Smooth muscle cell (in vitro differentiated cells): ENCODE data around the gene GID8. TPM values are rescaled to one million over a fixed set of nuclear protein-coding genes. Genes with fewer than 3 reads are reported as not detected.

Experiments used
- DNase-seq: peaks from one replicate; lab custom pipeline; 2025; ENCODE audit not compliant: unreplicated experiment; lab: John Stamatoyannopoulos, UW
- H2AFZ ChIP-seq: fragments of 200-600 bp; sonication (generic); 2 replicates; pipeline ENCODE4 v1.6.0; 2016; ENCODE audit warnings: antibody characterized with exemption, low read depth, mild to moderate bottlenecking
- H3F3A ChIP-seq: fragments of 200-600 bp; sonication (generic); 2 replicates; pipeline ENCODE4 v1.6.0; 2017; ENCODE audit warnings: antibody characterized with exemption, low read depth
- H3K27ac ChIP-seq: fragments of 200-600 bp; sonication (generic); 2 replicates; pipeline ENCODE4 v1.5.1; 2016; ENCODE audit warnings: low read depth, mild to moderate bottlenecking
- H3K27me3 ChIP-seq: fragments of 200-600 bp; sonication (generic); 2 replicates; pipeline ENCODE4 v1.6.1; 2016; ENCODE audit warnings: low read depth, mild to moderate bottlenecking
- H3K36me3 ChIP-seq: fragments of 200-600 bp; sonication (generic); 2 replicates; pipeline ENCODE4 v1.5.1; 2016; ENCODE audit warnings: low read depth
- H3K4me1 ChIP-seq: fragments of 200-600 bp; sonication (generic); 2 replicates; pipeline ENCODE4 v1.5.1; 2016; ENCODE audit warnings: low read depth
- H3K4me2 ChIP-seq: fragments of 200-600 bp; sonication (generic); 2 replicates; pipeline ENCODE4 v1.6.0; 2016; ENCODE audit warnings: mild to moderate bottlenecking
- H3K4me3 ChIP-seq: fragments of 200-600 bp; sonication (generic); 2 replicates; pipeline ENCODE4 v1.5.1; 2016; ENCODE audit warnings: mild to moderate bottlenecking
- H3K79me2 ChIP-seq: fragments of 200-600 bp; sonication (generic); 2 replicates; pipeline ENCODE4 v1.6.0; 2016; ENCODE audit warnings: low read depth, mild to moderate bottlenecking
- H3K9ac ChIP-seq: fragments of 200-600 bp; sonication (generic); 2 replicates; pipeline ENCODE4 v1.6.0; 2016; ENCODE audit warnings: low read depth
- H3K9me3 ChIP-seq: fragments of 200-600 bp; sonication (generic); replicated peaks from 2 replicates; pipeline ENCODE4 v1.5.1; 2016; ENCODE audit warnings: low read depth
- H4K20me1 ChIP-seq: fragments of 200-600 bp; sonication (generic); 2 replicates; pipeline ENCODE4 v1.6.0; 2016; ENCODE audit warnings: low read depth
- WGBS: methylation state at CpG from one replicate; pipeline ENCODE4 v1.1.7; 2016; ENCODE audit warnings: low lambda C conversion rate; 5-methylcytosine and 5-hydroxymethylcytosine counted together
- polyA plus RNA-seq: library from polyadenylated mRNA; unstranded; fragments of >200 nt; fragmentation: Nextera tagmentation; extraction: Ambion mirVana; gene quantifications from 2 replicates; pipeline ENCODE4 v1.2.1, GENCODE V29; 2016
- total RNA-seq: library from RNA; depleted of rRNA; stranded (reverse); fragments of >200 nt; gene quantifications from 2 replicates; pipeline ENCODE4 v1.2.3, GENCODE V29; 2014
- TF ChIP-seq, protein P1 (sequence below): fragments of 200-600 bp; sonication (generic); IDR thresholded peaks from 2 replicates; pipeline ENCODE4 v1.5.1; 2017; ENCODE audit warnings: borderline replicate concordance, mild to moderate bottlenecking, antibody characterized with exemption; ENCODE audit not compliant: insufficient read depth, poor library complexity, severe bottlenecking

The GID8 gene
- total and polyA plus RNA-seq, 2 experiments from 2014 or later = 13.9 to 23.5 TPM

GRCh38 chr20:62991863-62992262 lies 53.9 kb downstream of the GID8 start:
- WGBS = 81% methylated on average over 6 of the region's 6 CpGs
- H3K27me3 ChIP-seq = peaks cover 28% of the 10 kb centered on the region
- TF ChIP-seq, protein P1, sequence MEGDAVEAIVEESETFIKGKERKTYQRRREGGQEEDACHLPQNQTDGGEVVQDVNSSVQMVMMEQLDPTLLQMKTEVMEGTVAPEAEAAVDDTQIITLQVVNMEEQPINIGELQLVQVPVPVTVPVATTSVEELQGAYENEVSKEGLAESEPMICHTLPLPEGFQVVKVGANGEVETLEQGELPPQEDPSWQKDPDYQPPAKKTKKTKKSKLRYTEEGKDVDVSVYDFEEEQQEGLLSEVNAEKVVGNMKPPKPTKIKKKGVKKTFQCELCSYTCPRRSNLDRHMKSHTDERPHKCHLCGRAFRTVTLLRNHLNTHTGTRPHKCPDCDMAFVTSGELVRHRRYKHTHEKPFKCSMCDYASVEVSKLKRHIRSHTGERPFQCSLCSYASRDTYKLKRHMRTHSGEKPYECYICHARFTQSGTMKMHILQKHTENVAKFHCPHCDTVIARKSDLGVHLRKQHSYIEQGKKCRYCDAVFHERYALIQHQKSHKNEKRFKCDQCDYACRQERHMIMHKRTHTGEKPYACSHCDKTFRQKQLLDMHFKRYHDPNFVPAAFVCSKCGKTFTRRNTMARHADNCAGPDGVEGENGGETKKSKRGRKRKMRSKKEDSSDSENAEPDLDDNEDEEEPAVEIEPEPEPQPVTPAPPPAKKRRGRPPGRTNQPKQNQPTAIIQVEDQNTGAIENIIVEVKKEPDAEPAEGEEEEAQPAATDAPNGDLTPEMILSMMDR = no peak

DNA sequence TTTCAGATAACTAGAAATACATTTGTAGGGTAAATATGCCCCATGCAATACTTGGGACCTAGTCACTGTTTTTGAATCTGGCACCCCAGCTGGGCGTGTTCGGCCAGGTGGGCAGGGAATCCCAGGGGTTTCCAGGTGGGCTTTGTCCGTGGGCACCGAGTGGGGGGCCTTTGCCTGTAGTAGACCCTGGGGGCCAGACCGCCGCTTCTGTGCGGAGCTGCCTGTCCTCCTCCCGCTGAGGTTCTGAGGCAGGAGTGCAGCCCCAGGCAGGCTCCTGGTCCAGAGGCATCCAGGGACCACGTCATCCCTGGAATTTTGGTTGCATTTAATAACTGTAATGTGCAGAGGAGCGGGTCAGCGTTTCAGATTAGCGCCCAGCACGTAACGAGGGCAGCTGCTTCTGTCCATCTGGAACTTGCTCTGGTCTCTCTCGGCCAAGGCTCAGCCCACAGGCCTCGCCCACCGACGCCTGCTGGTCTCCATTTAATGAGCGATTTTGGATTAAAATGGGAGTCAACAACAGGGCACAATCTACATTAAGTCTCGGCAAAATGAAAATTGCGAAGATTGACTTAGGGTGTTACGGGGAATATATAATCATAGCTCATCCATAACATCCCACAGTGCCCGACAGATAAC lies 56.0 kb downstream of the GID8 start:
- H3K36me3 ChIP-seq = no peaks in the 10 kb centered on the region
- H3K4me1 ChIP-seq = no peaks in the 10 kb centered on the region
- no peak for DNase-seq
- H4K20me1 ChIP-seq = no peaks in the 10 kb centered on the region
- WGBS = 91% methylated on average over 23 of the region's 23 CpGs
- H2AFZ ChIP-seq = no peak overlapping the region
- no peak overlapping the region for H3K4me2 ChIP-seq
- TF ChIP-seq, protein P1 = no peak
- H3K4me3 ChIP-seq = no peak overlapping the region
- peaks cover 27% of the 10 kb centered on the region for H3K27me3 ChIP-seq
- H3K27ac ChIP-seq = no peak overlapping the region
- no peak overlapping the region for H3K9ac ChIP-seq
- no peaks in the 10 kb centered on the region for H3F3A ChIP-seq
- H3K79me2 ChIP-seq = no peaks in the 10 kb centered on the region
- H3K9me3 ChIP-seq = no peaks in the 10 kb centered on the region

More at GRCh38 chr20:62991863-62992262, 53.9 kb downstream of the GID8 start:
- no peaks in the 10 kb centered on the region for H3K9me3 ChIP-seq
- H3F3A ChIP-seq = no peaks in the 10 kb centered on the region
- H4K20me1 ChIP-seq = no peaks in the 10 kb centered on the region
- no peak overlapping the region for H3K4me2 ChIP-seq
- no peak overlapping the region for H3K4me3 ChIP-seq
- no peak overlapping the region for H2AFZ ChIP-seq
- DNase-seq = no peak
- no peaks in the 10 kb centered on the region for H3K4me1 ChIP-seq
- H3K36me3 ChIP-seq = no peaks in the 10 kb centered on the region
- no peaks in the 10 kb centered on the region for H3K79me2 ChIP-seq
- H3K9ac ChIP-seq = no peak overlapping the region
- H3K27ac ChIP-seq = no peak overlapping the region

DNA sequence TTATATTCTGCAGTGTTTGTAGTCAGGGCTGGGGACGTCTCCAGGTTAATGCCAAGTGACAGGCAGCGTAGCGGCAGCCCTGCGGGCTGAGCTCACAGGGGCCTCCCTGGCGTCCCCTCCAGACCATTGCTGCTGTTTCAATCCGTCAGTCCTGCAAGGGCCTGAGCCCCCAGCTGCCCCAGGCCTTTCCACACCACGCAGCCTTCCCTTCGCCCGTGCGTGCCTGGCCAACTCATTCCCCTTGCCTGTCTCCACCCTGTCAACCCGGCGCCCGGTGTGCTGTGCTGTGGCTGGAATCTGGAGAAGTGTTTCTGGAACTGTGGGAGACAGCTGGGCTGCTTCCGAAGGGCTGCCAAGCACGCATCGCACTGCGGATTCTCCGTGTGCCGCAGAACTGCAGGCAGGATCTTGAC lies 56.9 kb downstream of the GID8 start:
- no peaks in the 10 kb centered on the region for H3K4me1 ChIP-seq
- WGBS = 84% methylated on average over 19 of the region's 19 CpGs
- no peaks in the 10 kb centered on the region for H3K9me3 ChIP-seq
- no peaks in the 10 kb centered on the region for H3F3A ChIP-seq
- TF ChIP-seq, protein P1 = no peak
- H3K36me3 ChIP-seq = no peaks in the 10 kb centered on the region
- H3K4me2 ChIP-seq = no peak overlapping the region
- H3K9ac ChIP-seq = no peak overlapping the region
- H2AFZ ChIP-seq = no peak overlapping the region
- H3K4me3 ChIP-seq = no peak overlapping the region
- H4K20me1 ChIP-seq = no peaks in the 10 kb centered on the region
- H3K27me3 ChIP-seq = peaks cover 29% of the 10 kb centered on the region
- H3K27ac ChIP-seq = no peak overlapping the region
- H3K79me2 ChIP-seq = no peaks in the 10 kb centered on the region
- DNase-seq = no peak

DNA sequence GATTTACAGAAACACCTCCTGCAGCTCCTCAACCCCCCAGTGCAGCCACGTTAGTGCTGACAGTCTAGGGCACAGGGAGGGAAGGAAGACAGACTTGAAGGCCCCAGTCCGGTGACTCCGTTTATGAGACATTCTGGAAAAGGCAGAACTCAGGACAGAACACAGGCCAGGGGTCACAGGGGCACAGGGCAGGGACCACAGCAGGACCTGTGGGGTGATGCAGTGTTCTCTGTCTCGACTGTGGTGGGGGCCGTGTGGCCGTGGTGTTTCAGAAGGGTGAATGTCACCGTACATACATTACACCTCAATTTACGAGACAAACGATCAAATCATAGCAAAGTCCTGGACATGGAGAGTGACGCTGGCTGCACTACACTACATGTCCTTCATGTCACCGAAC lies 57.5 kb downstream of the GID8 start:
- H4K20me1 ChIP-seq = no peaks in the 10 kb centered on the region
- no peaks in the 10 kb centered on the region for H3K9me3 ChIP-seq
- H3K36me3 ChIP-seq = no peaks in the 10 kb centered on the region
- no peak overlapping the region for H3K27ac ChIP-seq
- H3K9ac ChIP-seq = no peak overlapping the region
- DNase-seq = no peak
- H2AFZ ChIP-seq = no peak overlapping the region
- no peaks in the 10 kb centered on the region for H3F3A ChIP-seq
- TF ChIP-seq, protein P1 = no peak
- no peak overlapping the region for H3K4me2 ChIP-seq
- H3K79me2 ChIP-seq = no peaks in the 10 kb centered on the region
- peaks cover 30% of the 10 kb centered on the region for H3K27me3 ChIP-seq
- 90% methylated on average over 11 of the region's 11 CpGs for WGBS
- H3K4me3 ChIP-seq = no peak overlapping the region
- H3K4me1 ChIP-seq = no peaks in the 10 kb centered on the region
